Measurements from ENCODE around the gene ADD3.

ADD3 gene

GRCh38 chr10:110007701-110008517 lies at the start of gene ADD3:
Gene ADD3 (plus strand): TSS chr10:110007984. CDS start chr10:110100654, 92,670 bp downstream.
- DNase-seq (ENCODE audit: low spot score), result peak; percentile 95

- no peak for DNase-seq (ENCODE audit: low spot score)
These were observed 49.7 kb upstream of the ADD3 start for GRCh38 chr10:109958059-109958458.

- DNase-seq (ENCODE audit: low spot score), result no peak
These were observed 48.3 kb upstream of the ADD3 start for GRCh38 chr10:109959259-109960145.

- DNase-seq (ENCODE audit: low spot score), result no peak
These were observed 47.1 kb upstream of the ADD3 start for GRCh38 chr10:109960682-109961081.

GRCh38 chr10:109961174-109962001 lies 46.4 kb upstream of the ADD3 start:
- DNase-seq (ENCODE audit: low spot score), result no peak

GRCh38 chr10:109962247-109962646 lies 45.5 kb upstream of the ADD3 start:
- no peak for DNase-seq (ENCODE audit: low spot score)

- no peak for DNase-seq (ENCODE audit: low spot score)
These were observed 44.3 kb upstream of the ADD3 start for GRCh38 chr10:109963439-109963838.

GRCh38 chr10:109964318-109964717 lies 43.5 kb upstream of the ADD3 start:
- DNase-seq (ENCODE audit: low spot score), result no peak

GRCh38 chr10:109966961-109967738 lies 40.6 kb upstream of the ADD3 start:
- DNase-seq (ENCODE audit: low spot score), result no peak

GRCh38 chr10:109967739-109968088 lies 40.1 kb upstream of the ADD3 start:
- no peak for DNase-seq (ENCODE audit: low spot score)

- DNase-seq (ENCODE audit: low spot score), result no peak
These were observed 38.6 kb upstream of the ADD3 start for GRCh38 chr10:109968953-109969759.

GRCh38 chr10:109969760-109970346 lies 37.9 kb upstream of the ADD3 start:
- DNase-seq (ENCODE audit: low spot score), result no peak

GRCh38 chr10:109971634-109972033 lies 36.1 kb upstream of the ADD3 start:
- no peak for DNase-seq (ENCODE audit: low spot score)

GRCh38 chr10:109972372-109973001 lies 35.3 kb upstream of the ADD3 start:
- no peak for DNase-seq (ENCODE audit: low spot score)

GRCh38 chr10:109973326-109973829 lies 34.4 kb upstream of the ADD3 start:
- DNase-seq (ENCODE audit: low spot score), result no peak

GRCh38 chr10:109974504-109975191 lies 33.1 kb upstream of the ADD3 start:
- DNase-seq (ENCODE audit: low spot score), result no peak

- no peak for DNase-seq (ENCODE audit: low spot score)
These were observed 32.3 kb upstream of the ADD3 start for GRCh38 chr10:109975244-109976190.

- no peak for DNase-seq (ENCODE audit: low spot score)
These were observed 31.1 kb upstream of the ADD3 start for GRCh38 chr10:109976681-109977080.
